HG03280 (cell line): ENCODE measurements around the gene SOCS6.
"Not testable (repeated sequence)": the region's sequence is repeated elsewhere in the genome, so short reads cannot be mapped to it uniquely, and the experiment has no call there.

Experiments
- ATAC-seq: cut with Tn5 transposase; IDR thresholded peaks from one replicate; pipeline ENCODE4 v1.9.1; 2021; ENCODE audit warnings: mild to moderate bottlenecking, moderate library complexity; ENCODE audit not compliant: unreplicated experiment

Gene SOCS6

DNA sequence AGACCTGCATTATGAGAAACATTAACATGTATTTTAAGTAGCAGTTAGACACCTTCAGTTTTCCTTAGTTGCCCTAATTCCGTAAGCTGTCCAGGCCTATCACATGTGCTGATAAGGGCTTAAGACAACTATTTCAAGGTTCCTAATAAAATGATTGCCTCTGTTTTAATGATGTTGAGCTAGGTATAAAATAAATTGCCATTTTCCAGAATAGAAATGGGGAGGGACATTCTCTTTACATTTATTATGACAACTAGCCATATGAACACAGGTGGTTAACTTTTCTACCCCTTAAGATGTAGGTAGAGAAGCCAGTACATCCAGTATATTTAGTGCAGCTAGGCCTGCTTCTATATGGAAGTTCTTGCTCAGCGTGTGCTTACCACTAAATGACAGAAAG is 65.9 kb downstream of the SOCS6 start:
- ATAC-seq = no peak

DNA sequence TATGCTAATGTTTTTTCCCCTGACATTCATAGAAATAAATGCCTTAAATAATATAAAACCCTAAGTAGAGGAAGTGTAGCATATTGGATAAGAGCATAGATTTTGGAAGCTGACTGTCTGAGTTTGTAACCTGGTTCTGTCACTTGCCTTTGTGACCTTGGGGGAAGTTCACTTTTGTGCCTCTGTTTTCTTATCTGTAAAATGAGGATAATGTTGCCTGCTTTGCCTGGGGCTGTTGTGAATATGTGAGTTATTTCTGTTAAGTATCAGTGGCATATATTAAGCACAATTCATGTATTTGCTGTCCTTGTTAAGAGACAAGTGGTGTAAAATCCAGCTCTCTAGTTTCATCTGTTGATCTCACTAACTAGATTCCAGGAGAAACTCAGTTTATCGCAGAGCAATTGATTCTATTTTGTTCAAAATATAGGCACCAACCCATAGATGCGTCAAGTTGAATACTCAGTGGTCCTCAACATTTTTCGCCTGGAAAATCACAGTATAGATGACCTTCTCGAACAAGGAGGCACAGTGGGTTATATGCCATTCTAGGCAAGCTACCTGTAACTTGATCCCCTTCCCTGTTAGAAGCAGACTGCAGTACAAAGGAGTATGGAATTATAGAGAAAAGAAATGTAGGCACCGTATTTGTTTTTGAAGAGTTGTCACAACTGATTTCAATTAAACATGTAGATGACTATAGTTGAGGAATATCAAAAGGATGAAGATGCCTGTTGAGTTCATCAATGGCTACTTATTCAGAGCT is 67.0 kb downstream of the SOCS6 start:
- no peak for ATAC-seq

DNA sequence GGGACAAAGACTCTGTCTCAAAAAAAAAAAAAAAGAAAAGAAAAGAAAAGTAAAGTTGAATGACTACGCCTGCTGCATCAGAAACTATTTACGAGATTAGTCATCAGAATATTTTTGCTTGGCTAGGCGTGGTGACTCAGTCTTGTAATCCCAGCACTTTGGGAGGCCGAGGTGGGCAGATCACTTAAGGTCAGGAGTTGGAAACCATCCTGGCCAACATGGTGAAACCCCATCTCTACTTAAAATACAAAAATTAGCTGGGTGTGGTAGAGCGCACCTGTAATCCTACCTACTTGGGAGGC is 69.2 kb downstream of the SOCS6 start:
- ATAC-seq = not testable (repeated sequence)

DNA sequence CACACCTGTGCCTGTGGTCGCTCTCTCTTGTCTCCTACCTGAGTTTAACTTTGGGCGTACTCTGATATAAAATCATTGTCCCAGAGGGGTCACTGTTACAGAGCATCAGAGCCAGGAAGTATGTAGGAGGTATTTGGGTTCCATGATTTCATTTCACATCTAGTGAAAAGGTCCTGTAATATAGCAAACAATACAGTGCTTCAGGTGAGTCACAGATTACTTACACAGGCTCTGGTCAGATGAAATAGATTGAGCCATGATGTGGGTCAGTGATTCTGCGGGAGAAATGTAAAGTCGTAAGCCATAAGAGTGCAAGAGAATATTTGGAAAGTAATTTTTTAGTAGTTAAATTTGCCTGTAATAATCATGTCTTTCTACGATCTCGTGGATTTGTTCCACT is 70.2 kb downstream of the SOCS6 start:
- ATAC-seq = no peak

DNA sequence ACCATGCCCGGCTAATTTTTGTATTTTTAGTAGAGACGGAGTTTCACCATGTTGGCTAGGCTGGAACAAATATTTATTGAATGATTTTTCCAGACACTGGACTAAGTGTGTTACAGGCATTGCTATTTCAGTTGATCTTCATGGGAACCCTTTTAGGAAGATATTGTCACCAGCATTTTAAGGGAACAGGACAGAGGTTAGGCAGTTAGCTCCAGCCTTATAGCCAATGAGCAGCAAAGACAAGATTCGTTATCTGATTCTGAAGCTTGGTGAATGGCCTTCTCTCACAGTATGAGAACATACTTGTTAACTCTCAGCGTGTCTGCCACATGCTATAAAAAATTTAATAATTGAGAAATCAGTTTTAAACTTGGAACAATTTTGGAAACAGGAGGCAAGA is 73.4 kb downstream of the SOCS6 start:
- ATAC-seq = no peak

DNA sequence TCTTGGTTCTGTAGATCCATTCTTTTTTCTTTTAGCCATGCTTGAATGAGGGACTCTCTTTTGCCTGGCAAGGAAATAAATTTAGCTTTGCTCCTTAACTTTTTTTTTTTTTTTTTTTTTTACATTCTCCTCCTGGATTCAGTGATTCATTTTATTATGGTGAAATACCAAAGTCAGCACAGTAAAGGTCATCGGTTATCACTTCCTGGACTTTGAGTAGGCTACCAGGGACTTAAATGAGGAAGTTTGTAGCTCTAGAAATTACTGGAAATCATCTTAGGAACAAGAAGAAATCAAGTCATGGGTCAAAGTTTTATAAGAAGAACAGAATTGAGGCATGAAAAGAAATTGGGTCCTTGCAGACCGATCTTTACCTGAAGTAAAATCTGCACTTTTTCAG is 75.0 kb downstream of the SOCS6 start:
- ATAC-seq = no peak

DNA sequence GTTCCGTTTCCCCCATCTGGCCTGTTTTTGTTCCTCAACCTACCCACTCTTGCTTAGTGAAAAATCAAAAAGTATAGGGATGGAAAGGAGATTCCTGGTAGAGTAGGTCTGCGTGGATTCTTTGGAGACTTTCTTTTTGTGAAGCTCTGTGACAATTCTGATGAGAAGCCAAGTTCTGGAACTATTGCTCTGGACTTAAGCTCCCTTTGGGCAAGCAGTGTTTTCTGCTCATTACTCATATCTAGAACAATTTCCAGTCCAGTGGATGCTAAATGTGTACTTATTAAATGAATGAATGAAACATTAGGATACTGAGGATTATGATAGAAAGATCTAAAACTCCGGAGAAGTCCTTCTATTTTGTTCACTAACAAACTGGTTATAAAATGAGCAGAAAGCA is 76.5 kb downstream of the SOCS6 start:
- ATAC-seq = no peak

DNA sequence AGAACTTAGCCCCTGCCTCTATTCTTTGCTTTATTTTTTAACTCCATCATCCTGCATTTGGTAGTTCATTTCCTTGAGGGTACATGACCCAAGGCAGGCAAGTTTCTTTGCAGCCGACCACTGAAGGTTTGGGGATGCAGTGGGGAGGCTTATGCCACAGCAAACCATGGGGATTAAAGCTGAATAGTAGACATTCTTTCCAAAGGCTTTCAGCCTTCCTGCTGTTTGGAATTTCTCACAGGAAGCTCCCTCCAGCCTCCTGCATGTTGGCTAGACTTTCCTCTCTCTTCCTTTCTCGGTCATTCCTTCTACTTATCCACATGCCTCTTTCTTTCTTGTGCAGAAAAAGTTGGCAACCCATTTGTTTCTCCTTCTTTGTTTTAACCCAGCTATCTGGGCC is 77.3 kb downstream of the SOCS6 start:
- no peak for ATAC-seq

DNA sequence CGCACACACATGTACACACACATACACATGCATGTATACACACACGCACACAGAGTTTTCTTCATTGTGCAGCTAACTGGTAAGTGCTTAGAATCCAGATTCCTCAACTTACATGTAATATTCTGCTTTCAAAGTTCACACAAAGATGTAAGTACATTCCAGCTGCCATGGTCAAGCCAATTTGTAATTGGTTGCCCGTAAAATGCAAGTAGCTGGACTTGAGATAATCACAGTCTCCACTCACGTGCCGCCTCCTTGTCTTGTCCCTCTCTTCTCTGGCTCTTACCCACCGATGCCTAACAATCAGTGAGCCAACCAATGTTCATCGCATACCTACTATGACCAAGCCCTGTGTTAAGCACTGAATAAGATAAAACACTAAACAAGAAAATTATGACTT is 77.8 kb downstream of the SOCS6 start:
- no peak for ATAC-seq

DNA sequence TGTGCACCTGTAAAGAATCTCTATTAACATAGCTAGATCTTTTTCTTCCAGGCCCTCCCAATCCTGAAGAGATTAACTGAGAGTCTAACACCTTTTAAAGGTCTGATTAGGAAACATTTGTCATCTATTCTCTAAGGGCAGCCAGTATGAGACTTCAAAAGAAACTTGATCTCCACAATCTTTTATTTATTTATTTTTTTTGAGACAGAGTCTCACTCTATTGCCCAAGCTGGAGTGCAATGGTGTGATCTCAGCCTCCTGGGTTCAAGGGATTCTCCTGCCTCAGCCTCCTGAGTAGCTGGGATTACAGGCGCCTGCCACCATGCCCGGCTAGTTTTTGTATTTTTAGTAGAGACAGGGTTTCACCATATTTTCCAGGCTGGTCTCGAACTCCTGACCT is 78.5 kb downstream of the SOCS6 start:
- ATAC-seq = not testable (repeated sequence)

DNA sequence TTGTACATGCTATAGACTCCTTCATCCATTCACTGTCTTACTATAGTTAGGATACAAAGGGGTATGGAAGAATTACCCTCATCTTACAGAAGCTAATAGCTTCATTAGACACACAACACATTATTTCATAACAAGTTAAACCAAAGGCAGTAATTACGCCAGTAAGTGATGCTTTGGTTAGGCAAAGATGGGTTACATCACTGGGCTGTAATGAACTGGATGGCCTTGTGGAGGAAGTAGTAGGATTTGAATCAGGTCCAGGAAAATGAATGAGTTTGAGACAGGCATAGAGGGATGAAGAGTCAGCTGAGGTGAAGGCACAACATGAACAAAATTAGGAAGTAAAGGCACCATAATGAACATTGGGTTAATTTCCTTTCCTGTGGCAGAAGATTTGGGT is 80.1 kb downstream of the SOCS6 start:
- ATAC-seq = no peak

DNA sequence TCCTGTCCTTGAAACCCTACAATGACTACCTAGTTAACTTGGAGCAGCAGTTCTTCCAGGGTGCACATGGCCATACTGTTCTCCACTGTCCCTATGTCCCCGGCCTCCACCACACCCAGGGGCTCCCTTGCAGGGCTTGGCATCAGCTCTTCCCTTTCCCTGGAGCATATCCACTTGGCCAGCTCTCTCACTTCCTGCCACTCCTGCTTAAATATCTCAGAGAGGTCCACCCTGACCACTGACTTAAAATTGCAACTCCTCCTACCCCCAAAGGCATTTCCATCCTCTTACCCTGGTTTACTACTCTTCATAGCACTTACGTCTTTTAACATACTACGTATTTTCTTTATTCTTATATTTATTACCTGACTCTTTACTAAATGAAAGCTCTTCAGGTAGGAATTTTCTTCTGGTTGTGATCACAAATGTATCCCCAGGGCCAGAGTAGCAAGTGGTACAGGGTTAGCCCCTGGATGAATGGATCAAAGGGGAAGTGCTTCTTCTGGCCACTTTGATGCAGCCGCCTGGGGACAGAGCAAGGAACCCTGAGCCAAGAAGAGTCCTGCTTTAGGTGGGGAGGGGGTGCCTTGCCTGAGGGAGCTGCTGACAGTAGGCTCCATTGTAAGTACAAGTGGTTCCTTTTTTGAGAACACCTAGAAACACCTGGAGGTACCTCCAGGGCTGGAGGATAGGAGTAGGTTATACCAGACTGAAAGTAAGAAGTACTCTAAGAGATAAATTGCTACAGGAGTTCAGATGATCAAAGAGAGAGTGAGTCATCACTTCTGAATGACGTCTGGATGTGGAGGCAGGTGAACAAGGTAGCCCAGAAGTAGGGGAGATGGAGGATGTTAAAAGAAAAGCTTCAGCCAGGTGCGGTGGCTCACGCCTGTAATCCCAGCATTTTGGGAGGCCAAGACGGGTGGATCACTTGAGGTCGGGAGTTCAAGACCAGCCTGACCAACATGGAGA is 82.2 kb downstream of the SOCS6 start:
- ATAC-seq = no peak

DNA sequence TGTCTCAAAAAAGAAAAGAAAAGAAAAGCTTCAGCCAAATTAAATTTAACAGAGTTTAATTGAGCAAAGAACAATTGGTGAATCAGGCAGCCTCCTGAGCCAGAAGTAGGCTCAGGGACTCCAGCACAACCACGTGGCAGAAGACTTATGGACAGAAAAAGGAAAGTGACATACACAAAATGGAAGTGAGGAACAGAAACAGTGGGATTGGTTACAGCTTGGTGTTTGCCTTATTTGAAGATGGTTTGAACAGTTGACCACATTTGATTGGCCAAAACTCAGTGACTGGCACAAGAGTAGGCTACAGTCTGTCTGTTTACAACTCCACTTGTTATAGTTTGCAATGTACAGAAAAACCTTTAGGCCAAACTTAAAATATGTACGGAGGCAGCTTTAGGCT is 83.1 kb downstream of the SOCS6 start:
- ATAC-seq = no peak

DNA sequence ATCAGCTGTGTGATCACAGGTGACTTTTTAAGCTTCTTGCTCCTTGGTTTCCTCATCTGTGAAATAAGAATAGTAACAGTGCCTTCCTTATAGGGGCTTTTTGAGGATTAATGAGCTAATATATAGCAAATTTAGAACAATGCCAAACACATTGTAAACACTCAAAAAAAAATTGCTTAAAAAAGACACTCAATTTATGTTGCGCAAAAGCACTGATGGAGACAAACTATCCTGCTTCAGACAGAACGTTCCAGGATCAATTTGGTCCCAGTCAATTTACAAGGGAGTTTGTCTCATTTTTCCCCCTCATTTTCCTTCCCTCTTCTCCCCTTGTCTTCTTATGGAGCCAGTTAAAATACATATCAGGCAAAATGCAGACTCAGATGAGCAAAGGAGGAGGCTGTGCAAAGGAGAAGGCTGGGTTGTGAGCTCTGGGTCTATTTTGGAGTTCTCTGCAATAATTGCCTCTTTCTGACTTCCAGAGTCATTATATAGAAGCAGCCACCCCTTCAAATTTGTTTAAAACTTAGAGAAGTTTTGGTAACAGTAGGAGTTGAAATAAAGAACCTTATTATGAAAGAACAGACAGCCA is 83.7 kb downstream of the SOCS6 start:
- ATAC-seq = no peak

DNA sequence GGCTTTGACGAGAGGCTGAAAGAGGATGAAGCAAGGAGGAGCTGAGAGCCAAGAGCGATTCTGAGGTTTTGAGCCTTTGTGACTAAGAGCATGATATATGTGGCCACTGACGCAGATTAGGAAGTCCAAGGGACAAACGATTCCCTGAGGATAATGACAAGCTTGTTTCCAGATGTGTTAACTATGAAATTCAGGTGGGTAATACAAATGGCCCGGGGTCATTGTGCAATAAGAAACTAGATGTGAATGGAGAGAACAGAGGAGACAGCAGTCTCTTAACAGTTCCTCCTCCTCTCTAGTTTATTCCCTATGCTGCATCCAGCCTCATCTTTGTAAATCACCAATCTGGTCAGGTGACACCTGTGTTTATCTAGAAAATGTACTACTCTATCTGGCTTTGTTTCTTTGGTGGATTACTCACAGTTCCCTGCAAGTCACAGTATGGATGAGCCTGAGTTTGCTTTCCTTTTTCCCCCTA is 84.2 kb downstream of the SOCS6 start:
- no peak for ATAC-seq

DNA sequence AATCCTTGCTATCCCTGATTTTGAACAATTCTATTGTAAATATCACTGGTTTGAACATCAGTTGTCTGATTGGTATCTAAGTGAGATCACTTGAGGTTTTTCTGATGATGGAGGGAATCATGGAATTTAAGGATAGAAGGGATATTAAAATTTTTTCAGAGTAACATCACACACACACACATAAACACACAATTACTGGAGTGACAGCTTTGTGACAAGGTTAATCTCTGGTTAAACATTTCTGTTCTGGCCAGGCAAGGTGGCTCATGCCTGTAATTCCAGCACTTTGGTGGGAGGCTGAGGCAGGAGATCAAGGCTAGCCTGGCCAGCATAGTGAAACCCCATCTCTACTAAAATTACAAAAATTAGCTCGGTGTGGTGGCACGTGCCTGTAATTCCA is 85.3 kb downstream of the SOCS6 start:
- ATAC-seq = no peak

DNA sequence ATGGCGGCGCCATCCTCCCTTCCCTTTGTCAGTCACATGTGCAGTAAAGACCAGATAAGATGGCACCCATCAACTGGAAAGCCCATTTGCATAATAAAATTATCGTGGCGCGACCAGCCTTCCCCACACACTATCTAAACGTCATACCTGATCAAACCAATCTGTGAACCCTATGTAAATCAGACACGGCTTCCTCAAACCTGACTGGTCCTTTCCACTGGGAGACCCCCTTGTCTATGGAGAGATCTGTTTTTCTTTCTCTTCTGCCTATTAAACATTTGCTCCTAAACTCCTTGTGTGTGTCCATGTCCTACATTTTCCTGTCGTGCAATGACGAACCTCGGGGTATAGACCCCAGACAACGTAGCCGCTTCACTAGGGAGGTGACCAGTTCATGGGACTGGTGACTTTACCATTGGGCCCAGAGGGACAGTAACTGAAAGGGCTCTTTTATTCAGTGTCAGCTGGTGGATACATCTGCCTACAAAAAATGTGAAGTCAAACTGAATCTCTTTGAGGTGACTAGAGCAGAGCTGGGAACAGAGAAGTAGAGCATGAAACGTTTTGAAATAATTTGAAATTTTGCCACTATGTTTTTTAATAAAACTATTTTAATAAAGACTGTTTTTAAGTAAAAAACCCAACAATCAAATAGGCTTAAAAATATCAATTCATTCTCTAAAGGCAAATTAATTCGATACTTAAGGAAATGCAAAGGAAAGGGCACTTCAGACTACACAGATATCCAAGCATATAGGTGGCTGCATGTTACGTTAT is 87.5 kb downstream of the SOCS6 start:
- ATAC-seq = no peak

DNA sequence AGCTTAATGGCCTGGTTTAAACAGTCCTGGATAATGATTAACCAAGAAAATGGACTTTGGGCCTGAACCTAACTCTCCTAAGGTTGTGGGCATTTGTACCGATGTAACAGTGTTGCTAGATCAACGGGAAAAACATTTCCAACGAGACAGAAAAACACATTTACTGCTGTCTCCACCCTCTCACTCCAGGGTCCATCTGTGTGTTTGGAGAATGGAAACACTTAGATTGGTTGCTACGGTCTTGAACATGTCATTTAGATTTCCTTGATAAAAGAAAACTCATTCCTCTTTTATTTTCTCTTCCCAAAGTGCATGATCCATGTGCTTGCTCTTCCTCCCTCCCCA is 88.0 kb downstream of the SOCS6 start:
- no peak for ATAC-seq

DNA sequence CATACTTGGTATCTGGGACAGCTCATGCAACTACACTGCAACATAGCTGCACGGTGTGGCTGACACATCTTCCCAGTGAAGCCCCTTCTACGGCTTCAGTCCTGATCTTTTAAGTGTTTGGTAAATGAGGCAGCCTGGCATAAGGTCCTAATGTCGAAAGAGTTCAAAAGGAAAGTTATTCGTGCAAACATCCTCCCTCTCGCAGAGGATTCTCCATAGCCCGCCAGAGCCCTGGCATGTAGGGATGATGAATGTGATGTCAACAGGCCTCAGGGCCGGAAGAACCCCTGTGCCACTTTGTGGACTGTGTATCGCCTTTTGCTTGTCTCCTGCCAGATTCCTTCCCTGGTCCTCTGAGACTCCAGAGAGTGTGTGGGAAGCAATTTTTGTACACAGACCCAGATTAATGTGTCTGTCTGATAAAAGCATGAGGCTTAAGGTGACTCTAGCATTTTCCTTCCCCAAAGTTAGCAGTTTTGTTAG is 88.5 kb downstream of the SOCS6 start:
- no peak for ATAC-seq

DNA sequence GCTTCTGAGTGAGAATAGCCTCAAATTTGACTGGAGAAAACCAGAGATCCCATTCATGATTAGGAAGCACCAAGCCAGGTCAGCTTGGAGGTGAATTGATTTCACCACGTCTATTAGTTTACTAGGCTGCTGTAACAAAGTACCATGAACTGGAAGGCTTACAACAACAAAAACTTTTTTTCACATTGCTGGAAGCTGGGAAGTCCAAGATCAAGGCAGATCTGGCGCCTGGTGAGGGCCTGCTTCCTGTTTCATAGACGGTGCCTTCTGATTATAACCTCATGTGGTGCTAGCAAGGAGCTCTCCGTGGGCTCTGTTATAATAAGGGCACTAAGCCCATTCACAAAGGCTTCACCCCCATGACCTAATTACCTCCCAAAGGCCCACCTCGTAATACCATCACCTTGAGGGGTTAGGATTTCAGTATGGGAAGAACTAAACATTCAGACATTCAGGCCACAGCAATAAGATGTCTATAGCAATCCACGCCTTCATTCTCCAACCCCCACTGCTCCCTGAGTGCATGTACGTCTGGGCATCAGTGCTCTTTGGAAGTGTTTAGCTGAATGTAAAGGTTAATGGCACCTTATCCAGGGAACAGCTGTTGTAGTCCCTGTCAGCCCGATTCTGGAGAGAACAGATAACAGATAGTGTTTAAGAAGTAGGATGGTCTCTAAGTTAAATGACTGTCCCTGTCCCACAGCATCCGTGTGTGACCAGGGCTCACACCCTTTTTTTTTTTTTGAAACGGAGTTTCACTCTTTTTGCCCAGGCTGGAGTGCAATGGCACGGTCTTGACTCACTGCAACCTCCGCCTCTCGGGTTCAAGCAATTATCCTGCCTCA is 89.2 kb downstream of the SOCS6 start:
- ATAC-seq = no peak
